ENCODE measurements around the gene HCST. TPM values are rescaled to one million over a fixed set of nuclear protein-coding genes. Genes with fewer than 3 reads are reported as not detected.

Gene HCST
- total and polyA plus RNA-seq, 2 of the 4 experiments (the other 2 are of a cell fraction): 1.5 TPM; not detected in 1

DNA sequence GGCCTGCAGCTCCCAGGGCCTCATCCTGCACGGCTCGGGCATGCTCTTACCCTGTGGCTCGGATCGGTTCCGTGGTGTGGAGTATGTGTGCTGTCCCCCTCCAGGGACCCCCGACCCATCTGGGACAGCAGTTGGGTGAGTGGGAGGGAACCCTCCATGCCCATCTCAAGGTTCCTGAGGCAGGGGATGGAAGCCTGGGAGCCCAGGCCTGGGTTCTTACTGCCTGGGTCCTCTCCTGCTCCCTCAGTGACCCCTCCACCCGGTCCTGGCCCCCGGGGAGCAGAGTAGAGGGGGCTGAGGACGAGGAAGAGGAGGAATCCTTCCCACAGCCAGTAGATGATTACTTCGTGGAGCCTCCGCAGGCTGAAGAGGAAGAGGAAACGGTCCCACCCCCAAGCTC, 30.7 kb upstream of the HCST start:
- Histone ChIP-seq H3K27ac (ENCODE audit: insufficient read depth, low read length) (no peak overlapping the region), H2BK15ac (ENCODE audit: low read depth, low read length) (no peak overlapping the region), H3K14ac (replicated peaks; ENCODE audit: low read depth, low read length) (no peak overlapping the region), H3K23ac (ENCODE audit: low read depth, low read length) (no peak overlapping the region), H3K56ac (ENCODE audit: extremely low read depth, insufficient read depth, low read length) (no peak overlapping the region), H4K5ac (ENCODE audit: low read depth, low read length) (no peak overlapping the region), H3K9me1 (ENCODE audit: insufficient read depth, low read length) (peaks cover 2% of the 10 kb centered on the region), H2BK120ac (ENCODE audit: low read depth, low read length) (no peak overlapping the region), H3K4me1 (ENCODE audit: control insufficient read depth, insufficient read depth, low read length) (peaks cover 4% of the 10 kb centered on the region), H3K79me1 (ENCODE audit: low read depth in 1 of 2, low read length in 2 of 2) (no peaks in the 10 kb centered on the region), H2BK5ac (ENCODE audit: low read depth, low read length, poor library complexity, severe bottlenecking) (no peak overlapping the region), H3K9me3 (ENCODE audit: control insufficient read depth, insufficient read depth, low read length) (no peaks in the 10 kb centered on the region), H3K4me3 (ENCODE audit: insufficient read depth, low read depth, low read length) (no peak overlapping the region), H4K8ac (ENCODE audit: low read depth in 2 of 2, low read length in 2 of 2) (no peak overlapping the region), H4K91ac (ENCODE audit: insufficient read depth, low read depth, low read length) (no peak overlapping the region), H4K20me1 (ENCODE audit: insufficient read depth, low read length) (no peaks in the 10 kb centered on the region), H2AK5ac (ENCODE audit: low read depth, low read length) (no peak overlapping the region), H3K36me3 (ENCODE audit: control insufficient read depth, insufficient read depth, low read length) (no peaks in the 10 kb centered on the region), H2AK9ac (replicated peaks; ENCODE audit: low read depth, low read length, poor library complexity) (no peak overlapping the region), H3K4me2 (ENCODE audit: low read depth, low read length) (no peak overlapping the region), H2AFZ (replicated peaks; ENCODE audit: low read length, poor library complexity) (no peak overlapping the region), H3K4ac (ENCODE audit: low read depth, low read length) (no peak overlapping the region), H3K27me3 (ENCODE audit: control insufficient read depth, insufficient read depth, low read length) (peaks cover 4% of the 10 kb centered on the region; the same call in 1 of the 2 replicates), H2BK20ac (ENCODE audit: low read depth, low read length) (no peak overlapping the region), H3K9ac (ENCODE audit: low read depth, low read length) (no peak overlapping the region), H3K18ac (ENCODE audit: low read depth, low read length) (no peak overlapping the region)
- ATAC-seq (ENCODE audit: low read depth) (no peak), DNase-seq (no peak)
- WGBS, 2 experiments (ENCODE audit: extremely low coverage in 2 of 2, insufficient read length in 1 of 2): no CpG with 5 or more reads among the region's 12 CpGs
- no TSS peak for BruUV-seq (replicated peaks)
- in situ Hi-C loops (cut with MboI; ENCODE audit: low sequenced_read_pairs): no loop called here
- dilution Hi-C loops (cut with HindIII; ENCODE audit: low sequenced_read_pairs, unreplicated experiment): no loop called here
- CTCF ChIA-PET: interaction anchor here (0.6 kb wide), 1 partner anchor 37 kb away, joined by 3 read pairs; no protein-coding TSS in a partner anchor
- POLR2A ChIA-PET (ENCODE audit: unreplicated experiment): no interaction called here
- TF ChIP-seq CHD1 (IDR thresholded peaks at IDR 0.05; ENCODE audit: low read depth, low read length) (no peak), MXI1 (IDR thresholded peaks at IDR 0.05; ENCODE audit: borderline replicate concordance, low read depth, low read length) (no peak), RFX5 (IDR thresholded peaks at IDR 0.05; ENCODE audit: low read depth, low read length) (no peak), SMC3 (IDR thresholded peaks at IDR 0.05; ENCODE audit: low read depth, low read length) (no peak), BHLHE40 (IDR thresholded peaks at IDR 0.05; ENCODE audit: low read depth, low read length) (no peak), CEBPB (IDR thresholded peaks at IDR 0.05; ENCODE audit: low read depth, low read length) (no peak), MAZ (IDR thresholded peaks at IDR 0.05; ENCODE audit: borderline replicate concordance, low read depth, low read length) (no peak), FOS (IDR thresholded peaks at IDR 0.05; ENCODE audit: low read depth, low read length) (no peak), MAFK (IDR thresholded peaks at IDR 0.05; ENCODE audit: low read depth, low read length) (no peak), RCOR1 (IDR thresholded peaks at IDR 0.05; ENCODE audit: insufficient replicate concordance, low read length) (no peak), NFE2L2 (IDR thresholded peaks at IDR 0.05; ENCODE audit: low read depth, low read length) (no peak), POLR2A (IDR thresholded peaks at IDR 0.05; ENCODE audit: low read depth, low read length) (no peak), RAD21 (IDR thresholded peaks at IDR 0.05; ENCODE audit: low read length) (no peak)
- TF ChIP-seq, protein P1, sequence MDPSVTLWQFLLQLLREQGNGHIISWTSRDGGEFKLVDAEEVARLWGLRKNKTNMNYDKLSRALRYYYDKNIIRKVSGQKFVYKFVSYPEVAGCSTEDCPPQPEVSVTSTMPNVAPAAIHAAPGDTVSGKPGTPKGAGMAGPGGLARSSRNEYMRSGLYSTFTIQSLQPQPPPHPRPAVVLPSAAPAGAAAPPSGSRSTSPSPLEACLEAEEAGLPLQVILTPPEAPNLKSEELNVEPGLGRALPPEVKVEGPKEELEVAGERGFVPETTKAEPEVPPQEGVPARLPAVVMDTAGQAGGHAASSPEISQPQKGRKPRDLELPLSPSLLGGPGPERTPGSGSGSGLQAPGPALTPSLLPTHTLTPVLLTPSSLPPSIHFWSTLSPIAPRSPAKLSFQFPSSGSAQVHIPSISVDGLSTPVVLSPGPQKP (IDR thresholded peaks at IDR 0.05; ENCODE audit: borderline replicate concordance, low read depth, low read length): no peak
- TF ChIP-seq, protein P2, sequence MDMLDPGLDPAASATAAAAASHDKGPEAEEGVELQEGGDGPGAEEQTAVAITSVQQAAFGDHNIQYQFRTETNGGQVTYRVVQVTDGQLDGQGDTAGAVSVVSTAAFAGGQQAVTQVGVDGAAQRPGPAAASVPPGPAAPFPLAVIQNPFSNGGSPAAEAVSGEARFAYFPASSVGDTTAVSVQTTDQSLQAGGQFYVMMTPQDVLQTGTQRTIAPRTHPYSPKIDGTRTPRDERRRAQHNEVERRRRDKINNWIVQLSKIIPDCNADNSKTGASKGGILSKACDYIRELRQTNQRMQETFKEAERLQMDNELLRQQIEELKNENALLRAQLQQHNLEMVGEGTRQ (IDR thresholded peaks at IDR 0.05; ENCODE audit: low read depth, low read length): no peak
- TF ChIP-seq, protein P3, sequence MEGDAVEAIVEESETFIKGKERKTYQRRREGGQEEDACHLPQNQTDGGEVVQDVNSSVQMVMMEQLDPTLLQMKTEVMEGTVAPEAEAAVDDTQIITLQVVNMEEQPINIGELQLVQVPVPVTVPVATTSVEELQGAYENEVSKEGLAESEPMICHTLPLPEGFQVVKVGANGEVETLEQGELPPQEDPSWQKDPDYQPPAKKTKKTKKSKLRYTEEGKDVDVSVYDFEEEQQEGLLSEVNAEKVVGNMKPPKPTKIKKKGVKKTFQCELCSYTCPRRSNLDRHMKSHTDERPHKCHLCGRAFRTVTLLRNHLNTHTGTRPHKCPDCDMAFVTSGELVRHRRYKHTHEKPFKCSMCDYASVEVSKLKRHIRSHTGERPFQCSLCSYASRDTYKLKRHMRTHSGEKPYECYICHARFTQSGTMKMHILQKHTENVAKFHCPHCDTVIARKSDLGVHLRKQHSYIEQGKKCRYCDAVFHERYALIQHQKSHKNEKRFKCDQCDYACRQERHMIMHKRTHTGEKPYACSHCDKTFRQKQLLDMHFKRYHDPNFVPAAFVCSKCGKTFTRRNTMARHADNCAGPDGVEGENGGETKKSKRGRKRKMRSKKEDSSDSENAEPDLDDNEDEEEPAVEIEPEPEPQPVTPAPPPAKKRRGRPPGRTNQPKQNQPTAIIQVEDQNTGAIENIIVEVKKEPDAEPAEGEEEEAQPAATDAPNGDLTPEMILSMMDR (conservative IDR thresholded peaks at IDR 0.05; ENCODE audit: low read depth, low read length): no peak
- intact Hi-C loops (cut with micrococcal nuclease): no loop called here

Data from IMR-90 (cell line).